H1 (cell line): ENCODE data around the gene DCAF6. TPM values are rescaled to one million over a fixed set of nuclear protein-coding genes. Genes with fewer than 3 reads are reported as not detected.

ENCODE experiments used
- CTCF ChIA-PET: fragments of 300-600 bp; sonication (Branson Sonifier 250); formaldehyde crosslinking; loops from one replicate; lab custom pipeline; 2021; ENCODE audit not compliant: partially characterized antibody; lab: Charles Lee
- POLR2A ChIA-PET: fragments of 300-600 bp; sonication (Branson Sonifier 250); formaldehyde crosslinking; loops from one replicate; lab custom pipeline; 2021; ENCODE audit warnings: inconsistent platforms; ENCODE audit not compliant: partially characterized antibody; lab: Charles Lee
- DNase-seq, 2 experiments: peaks; one replicate each; pipeline versions ENCODE4 v3.0.0 to v3.0.0-alpha.2; 2010 to 2022; ENCODE audit warnings: low spot score in 2 of 2, low read depth in 1 of 2, mixed read lengths in 1 of 2
- FAIRE-seq: peaks from 2 replicates; lab custom pipeline; 2011; peaks lifted over from hg19 to GRCh38; lab: Jason Lieb, UNC
- H2AFZ ChIP-seq: 2 replicates; pipeline ENCODE4 v1.8.1; 2012; ENCODE audit warnings: low read length, inconsistent platforms
- H2AK5ac ChIP-seq: 2 replicates; pipeline ENCODE4 v1.6.1; 2013; ENCODE audit warnings: low read depth, low read length
- H2BK120ac ChIP-seq: replicated peaks from 2 replicates; pipeline ENCODE3; 2013; ENCODE audit warnings: low read depth, low read length, inconsistent platforms
- H2BK12ac ChIP-seq: 2 replicates; pipeline ENCODE4 v1.6.1; 2013; ENCODE audit warnings: low read depth, low read length
- H2BK15ac ChIP-seq: 2 replicates; pipeline ENCODE4 v1.6.1; 2013; ENCODE audit warnings: low read length
- H2BK20ac ChIP-seq: 2 replicates; pipeline ENCODE4 v1.6.1; 2013; ENCODE audit warnings: low read length
- H2BK5ac ChIP-seq: 2 replicates; pipeline ENCODE4 v1.6.1; 2013; ENCODE audit warnings: low read depth, low read length
- H3K14ac ChIP-seq: 2 replicates; pipeline ENCODE4 v1.6.1; 2013; ENCODE audit warnings: inconsistent platforms; ENCODE audit not compliant: insufficient read length
- H3K18ac ChIP-seq: 2 replicates; pipeline ENCODE4 v1.6.1; 2013; ENCODE audit warnings: low read length; ENCODE audit errors: extremely low read depth
- H3K23ac ChIP-seq: 2 replicates; pipeline ENCODE4 v1.6.1; 2013; ENCODE audit warnings: inconsistent platforms; ENCODE audit not compliant: insufficient read length
- H3K23me2 ChIP-seq: 2 replicates; pipeline ENCODE4 v1.6.1; 2013; ENCODE audit warnings: low read depth, low read length
- H3K27ac ChIP-seq: 2 replicates; pipeline ENCODE4 v1.6.1; 2011; ENCODE audit warnings: low read depth, low read length, inconsistent platforms
- H3K27me3 ChIP-seq, 4 experiments: replicated peaks in 1 of 4; 1 replicate in 1 of 4; 2 replicates in 3 of 4; pipeline versions ENCODE4 v1.6.1 to v1.8.1; 2011 to 2013; ENCODE audit warnings: low read length in 3 of 4, mild to moderate bottlenecking in 3 of 4, inconsistent platforms in 2 of 4, mixed read lengths in 2 of 4, moderate library complexity in 1 of 4; ENCODE audit not compliant: control insufficient read depth in 3 of 4, insufficient read depth in 3 of 4; ENCODE audit errors: extremely low read depth in 1 of 4
- H3K36me3 ChIP-seq, 4 experiments: 2 replicates each; pipeline versions ENCODE4 v1.6.1 to v1.8.1; 2011 to 2013; ENCODE audit warnings: mild to moderate bottlenecking in 4 of 4, low read length in 3 of 4, moderate library complexity in 2 of 4, control low read depth in 1 of 4, inconsistent platforms in 1 of 4; ENCODE audit not compliant: insufficient read depth in 4 of 4, control insufficient read depth in 2 of 4
- H3K4ac ChIP-seq: replicated peaks from 2 replicates; pipeline ENCODE3; 2013; ENCODE audit warnings: low read length, low read depth, mixed read lengths, inconsistent platforms; ENCODE audit not compliant: insufficient read length
- H3K4me1 ChIP-seq, 4 experiments: replicated peaks in 1 of 4; 1 replicate in 1 of 4; 2 replicates in 3 of 4; pipeline versions ENCODE4 v1.6.1 to v1.8.1; 2011 to 2013; ENCODE audit warnings: low read length in 3 of 4, inconsistent platforms in 2 of 4, mixed read lengths in 1 of 4; ENCODE audit not compliant: insufficient read depth in 4 of 4, control insufficient read depth in 3 of 4
- H3K4me2 ChIP-seq, 2 experiments: 2 replicates each; pipeline versions ENCODE4 v1.6.1 to v1.8.1; 2011 to 2013; ENCODE audit warnings: low read depth in 2 of 2, low read length in 2 of 2, control low read depth in 1 of 2, inconsistent platforms in 1 of 2, mild to moderate bottlenecking in 1 of 2; ENCODE audit not compliant: insufficient read depth in 1 of 2
- H3K4me3 ChIP-seq, 4 experiments: fragments of 200-600, 300-600 bp in 1 of 4; sonication (generic), shearing (Covaris generic), sonication (Bioruptor Twin) in 1 of 4; 2 replicates each; pipeline versions ENCODE4 v1.5.1 to v1.8.1; 2011 to 2016; ENCODE audit warnings: low read length in 4 of 4, low read depth in 3 of 4, control low read depth in 2 of 4, inconsistent platforms in 2 of 4, mild to moderate bottlenecking in 2 of 4, mixed read lengths in 1 of 4, moderate library complexity in 1 of 4; ENCODE audit not compliant: insufficient read depth in 2 of 4; ENCODE audit errors: extremely low read depth in 1 of 4
- H3K56ac ChIP-seq: replicated peaks from 2 replicates; pipeline ENCODE3; 2013; ENCODE audit warnings: low read depth, mild to moderate bottlenecking, mixed read lengths, low read length, inconsistent platforms; ENCODE audit not compliant: insufficient read length
- H3K79me1 ChIP-seq: 2 replicates; pipeline ENCODE4 v1.6.1; 2013; ENCODE audit warnings: low read depth, low read length, control low read depth
- H3K79me2 ChIP-seq, 2 experiments: 2 replicates each; pipeline versions ENCODE4 v1.6.1 to v1.8.1; 2012 to 2013; ENCODE audit warnings: low read length in 2 of 2, mild to moderate bottlenecking in 2 of 2, inconsistent platforms in 1 of 2; ENCODE audit not compliant: insufficient read depth in 2 of 2, control insufficient read depth in 1 of 2
- H3K9ac ChIP-seq, 4 experiments: replicated peaks in 1 of 4; 1 replicate in 1 of 4; 2 replicates in 3 of 4; pipeline versions ENCODE4 v1.6.1 to v1.8.1; 2011 to 2013; ENCODE audit warnings: low read depth in 3 of 4, low read length in 3 of 4, control low read depth in 2 of 4, mild to moderate bottlenecking in 2 of 4, moderate library complexity in 2 of 4, inconsistent platforms in 1 of 4; ENCODE audit errors: extremely low read depth in 1 of 4
- H3K9me3 ChIP-seq, 2 experiments: 2 replicates each; pipeline versions ENCODE4 v1.6.1 to v1.8.1; 2012 to 2013; ENCODE audit warnings: mild to moderate bottlenecking in 2 of 2, moderate library complexity in 2 of 2, control low read depth in 1 of 2, inconsistent platforms in 1 of 2, low read depth in 1 of 2, low read length in 1 of 2, mixed read lengths in 1 of 2; ENCODE audit not compliant: insufficient read depth in 2 of 2
- H4K20me1 ChIP-seq, 2 experiments: replicated peaks in 1 of 2; 2 replicates each; pipeline versions ENCODE3 to v1.8.1; 2011 to 2013; ENCODE audit warnings: inconsistent platforms in 2 of 2, low read length in 2 of 2, mild to moderate bottlenecking in 1 of 2; ENCODE audit not compliant: insufficient read depth in 2 of 2, control insufficient read depth in 1 of 2
- H4K5ac ChIP-seq: 2 replicates; pipeline ENCODE4 v1.6.1; 2013; ENCODE audit warnings: low read length, low read depth, mixed read lengths, inconsistent platforms; ENCODE audit not compliant: insufficient read length
- H4K8ac ChIP-seq: 2 replicates; pipeline ENCODE4 v1.8.0; 2013; ENCODE audit warnings: mild to moderate bottlenecking, moderate library complexity, low read length, inconsistent platforms; ENCODE audit not compliant: insufficient read depth; ENCODE audit errors: extremely low read depth
- H4K91ac ChIP-seq: replicated peaks from 2 replicates; pipeline ENCODE3; 2013; ENCODE audit warnings: low read length, mixed read lengths, inconsistent platforms; ENCODE audit not compliant: insufficient read length
- BCL11A ChIP-seq, 2 experiments: IDR thresholded peaks; one replicate each; pipeline ENCODE4 v1.6.1; 2011; ENCODE audit warnings: low read depth in 2 of 2, low read length in 2 of 2, mild to moderate bottlenecking in 2 of 2
- CREB1 ChIP-seq: IDR thresholded peaks from 2 replicates; pipeline ENCODE4 v1.6.1; 2012; ENCODE audit warnings: inconsistent platforms
- E2F6 ChIP-seq: IDR thresholded peaks from 2 replicates; pipeline ENCODE4 v1.6.1; 2012; ENCODE audit warnings: inconsistent platforms
- EGR1 ChIP-seq: IDR thresholded peaks from 2 replicates; pipeline ENCODE4 v1.6.1; 2011; ENCODE audit warnings: low read depth, low read length, borderline replicate concordance
- HDAC6 ChIP-seq: IDR thresholded peaks from one replicate; pipeline ENCODE4 v1.7.1; 2012; ENCODE audit warnings: low read depth, mild to moderate bottlenecking, inconsistent platforms, low read length, moderate library complexity
- KDM5A ChIP-seq: fragments of 200-600 bp; IDR thresholded peaks from 2 replicates; pipeline ENCODE4 v1.7.1; 2012; ENCODE audit warnings: mild to moderate bottlenecking, low read length, inconsistent platforms, mixed read lengths
- PHF8 ChIP-seq: fragments of 200-600 bp; sonication (generic); conservative IDR thresholded peaks from 2 replicates; pipeline ENCODE4 v1.7.1; 2012; ENCODE audit warnings: low read depth, mild to moderate bottlenecking, inconsistent platforms, low read length, moderate library complexity
- POLR2A ChIP-seq, 2 experiments: IDR thresholded peaks; 1 replicate in 1 of 2; 2 replicates in 1 of 2; pipeline ENCODE4 v1.6.1; 2011; ENCODE audit warnings: low read depth in 2 of 2, low read length in 2 of 2, mild to moderate bottlenecking in 2 of 2; ENCODE audit errors: control extremely low read depth in 1 of 2
- SIX5 ChIP-seq: IDR thresholded peaks from 2 replicates; pipeline ENCODE4 v1.6.1; 2011; ENCODE audit warnings: mild to moderate bottlenecking, low read depth, low read length
- TCF12 ChIP-seq: IDR thresholded peaks from 2 replicates; pipeline ENCODE4 v1.6.1; 2011; ENCODE audit warnings: low read depth, mild to moderate bottlenecking, low read length
- ZNF274 ChIP-seq: IDR thresholded peaks from 2 replicates; pipeline ENCODE4 v1.7.0; 2012; ENCODE audit warnings: low read length, borderline replicate concordance; ENCODE audit errors: extremely low read depth
- WGBS, 2 experiments: shearing (Covaris generic) in 1 of 2; methylation state at CpG; one replicate each; pipeline versions ENCODE4 v1.1.6 to v1.1.7; 2013 to 2015; ENCODE audit warnings: low lambda C conversion rate in 2 of 2, mixed read lengths in 2 of 2, inconsistent platforms in 1 of 2, low coverage in 1 of 2, missing lambda C conversion rate in 1 of 2; ENCODE audit not compliant: insufficient replicate concordance in 2 of 2, insufficient coverage in 1 of 2, insufficient read length in 1 of 2; ENCODE audit errors: extremely low coverage in 1 of 2, missing lambda C conversion rate in 1 of 2; 5-methylcytosine and 5-hydroxymethylcytosine counted together
- polyA plus RNA-seq, 7 experiments: library from polyadenylated mRNA; depleted of rRNA in 3 of 7; stranded (reverse) in 5 of 7; unstranded in 2 of 7; fragments of >200 nt in 5 of 7; fragments of 200-250 nt in 2 of 7; gene quantifications; 1 replicate in 5 of 7; 2 replicates in 1 of 7; 4 replicates in 1 of 7; pipeline versions ENCODE4 v1.2.1 to v1.2.3, GENCODE V29; 2011 to 2013; ENCODE audit warnings: missing spikeins in 2 of 7, mixed read lengths in 2 of 7
- total RNA-seq: library from RNA; stranded (reverse); fragmentation: NEBNext Ultra II Directional; extraction: Animal tissue kit (Norgen Biotek cat#: 25700); gene quantifications from 2 replicates; pipeline ENCODE4 v1.2.1, GENCODE V29; 2021
- TF ChIP-seq, protein P1 (sequence below): IDR thresholded peaks from 2 replicates; pipeline ENCODE4 v1.6.1; 2011; ENCODE audit warnings: low read depth, mild to moderate bottlenecking, low read length; ENCODE audit not compliant: insufficient read depth

Gene DCAF6
- total and polyA plus RNA-seq, 2 of the 8 experiments (the other 6 are each of a cell fraction or from before 2014, with no cell fraction given): 12.3 to 17.4 TPM

- Histone ChIP-seq H3K4me3 (peak overlapping the region; percentile 90 to 95 (median 92)), H2AFZ (no peak overlapping the region), H3K79me2 (peaks cover 0 to 64% of the 10 kb centered on the region in 2 experiments; a peak in 3 of 4 replicates), H4K91ac (no peak overlapping the region), H2BK15ac (no peak overlapping the region), H3K9ac (peak overlapping the region; percentile 88 to 95 (median 92)), H2BK120ac (no peak overlapping the region), H3K4me2 (peak overlapping the region; percentile 88 to 95), H3K23ac (no peak overlapping the region), H3K4me1 (peaks cover 0 to 4% (median 0%) of the 10 kb centered on the region in 4 experiments; a peak in 2 of 7 replicates), H2AK5ac (no peak overlapping the region), H3K23me2 (peaks cover 9% of the 10 kb centered on the region), H3K14ac (no peak overlapping the region), H2BK20ac (no peak overlapping the region), H3K36me3 (no peaks in the 10 kb centered on the region), H4K5ac (peak overlapping the region; percentile 90), H4K20me1 (no peaks in the 10 kb centered on the region), H3K18ac (peak overlapping the region; percentile 92; the same call in 1 of the 2 replicates), H2BK5ac (peak overlapping the region; percentile 98), H3K9me3 (no peaks in the 10 kb centered on the region), H3K4ac (no peak overlapping the region), H3K56ac (no peak overlapping the region), H4K8ac (no peak overlapping the region), H3K27me3 (no peaks in the 10 kb centered on the region), H2BK12ac (no peak overlapping the region), H3K79me1 (no peaks in the 10 kb centered on the region), H3K27ac (peak overlapping the region; percentile 86)
- POLR2A ChIA-PET: interaction anchor here (0.7 to 2.9 kb wide), 13 partner anchors 8 to 198 kb away, joined by 3 to 19 read pairs (median 4); no protein-coding TSS in a partner anchor
- FAIRE-seq (no peak), DNase-seq (no peak)
- TF ChIP-seq TCF12 (no peak), KDM5A (no peak), CREB1 (no peak), BCL11A (IDR thresholded peaks at IDR 0.05; ENCODE audit: low read depth in 2 of 2, low read length in 2 of 2) (no peak), ZNF274 (no peak), SIX5 (no peak), E2F6 (no peak), POLR2A (IDR thresholded peaks at IDR 0.05; ENCODE audit: control extremely low read depth in 1 of 2, low read depth in 2 of 2, low read length in 2 of 2) (no peak), PHF8 (no peak), EGR1 (no peak), HDAC6 (no peak)
- TF ChIP-seq, protein P1, sequence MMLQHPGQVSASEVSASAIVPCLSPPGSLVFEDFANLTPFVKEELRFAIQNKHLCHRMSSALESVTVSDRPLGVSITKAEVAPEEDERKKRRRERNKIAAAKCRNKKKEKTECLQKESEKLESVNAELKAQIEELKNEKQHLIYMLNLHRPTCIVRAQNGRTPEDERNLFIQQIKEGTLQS: no peak
- 3% methylated on average over 5 of the region's 5 CpGs; no CpG with 5 or more reads in 1 of the 2 experiments for WGBS, 2 experiments
- CTCF ChIA-PET: no interaction called here
These were observed 1.2 kb downstream of the DCAF6 start for GRCh38 chr1:167937709-167938010.
